Measurements from ENCODE around the gene ATG4B.

The ATG4B gene

DNA sequence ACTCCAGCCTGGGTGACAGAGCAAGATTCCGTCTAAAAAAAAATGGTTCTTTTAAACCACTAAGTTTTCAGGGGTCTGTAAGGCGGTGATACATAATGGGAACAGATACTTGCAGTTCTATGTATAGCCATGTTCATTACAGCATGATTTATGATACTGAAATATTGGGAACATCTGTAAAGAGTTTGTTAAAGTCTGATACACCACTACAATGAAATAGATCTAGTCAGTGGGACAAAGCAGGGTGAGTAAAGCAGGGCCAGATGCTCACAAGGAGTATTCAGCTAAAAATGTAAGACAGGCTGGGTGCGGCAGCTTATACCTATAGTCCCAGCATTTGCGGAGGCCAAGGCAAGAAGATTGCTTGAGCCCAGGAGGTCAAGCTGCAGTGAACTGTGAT, 58.2 kb downstream of the ATG4B start:
- DNase-seq (ENCODE audit: low read depth): no peak
- no peak for TF ChIP-seq CTCF (conservative IDR thresholded peaks at IDR 0.05; ENCODE audit: low read depth, low read length)

GRCh38 chr2:241701149-241701398, 63.6 kb downstream of the ATG4B start:
- peak overlapping the region; percentile 57 for H3K4me3 ChIP-seq (ENCODE audit: low read length)
- DNase-seq (ENCODE audit: low read depth): no peak

More for the DNA sequence above, 58.2 kb downstream of the ATG4B start:
- no peak overlapping the region for H3K4me3 ChIP-seq (ENCODE audit: low read length)

DNA sequence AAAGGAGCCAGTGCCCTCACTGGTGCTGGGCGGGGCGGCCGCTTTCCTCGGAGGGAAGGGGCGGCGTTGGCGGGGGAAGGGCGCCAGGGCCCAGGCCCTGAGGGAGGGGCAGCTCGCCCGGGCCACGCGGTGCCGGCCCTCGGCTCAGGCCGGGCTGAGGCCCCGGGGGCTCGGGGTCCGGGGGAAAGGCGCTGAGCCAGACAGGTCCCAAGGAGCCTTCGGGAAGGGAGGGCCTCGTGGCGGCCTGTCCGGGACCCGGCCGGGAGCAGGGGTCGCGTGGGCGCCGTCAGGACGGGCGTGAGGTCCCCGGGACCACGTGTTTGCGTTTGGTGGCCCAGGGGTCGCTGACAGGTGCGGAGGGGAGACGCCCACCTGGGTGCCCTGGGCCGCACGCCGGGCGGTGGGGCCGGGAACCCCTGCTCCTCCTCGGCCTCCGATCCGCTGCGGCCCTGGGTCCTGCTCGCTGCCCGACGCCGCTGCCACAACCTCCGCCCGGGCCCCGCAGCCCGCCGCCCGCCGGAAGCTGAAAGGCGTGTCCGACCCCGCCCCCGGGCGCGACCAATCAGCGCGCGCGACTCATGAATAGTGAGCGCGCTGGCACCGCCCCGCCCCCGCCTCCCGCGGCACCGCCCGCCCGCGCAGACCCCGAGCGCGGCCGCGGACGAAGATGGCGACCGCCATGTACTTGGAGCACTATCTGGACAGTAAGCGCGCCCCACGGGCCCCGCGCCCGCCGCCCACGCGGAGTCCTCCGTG, 64.1 kb downstream of the ATG4B start, which contains the start of gene ING5:
ING5 (plus strand) TSS at position 641 of the 756 bp plus-strand sequence; CDS start at position 668, 27 bp downstream.
- peak within 1 kb of the TSS; percentile 72 for H3K4me3 ChIP-seq (ENCODE audit: low read length)
- peak; percentile 67 for DNase-seq (ENCODE audit: low read depth)
- no peak for TF ChIP-seq CTCF (conservative IDR thresholded peaks at IDR 0.05; ENCODE audit: low read depth, low read length)

More at GRCh38 chr2:241701149-241701398, 63.6 kb downstream of the ATG4B start:
- TF ChIP-seq CTCF (conservative IDR thresholded peaks at IDR 0.05; ENCODE audit: low read depth, low read length): peak; percentile 47

GRCh38 chr2:241702155-241703031, 64.9 kb downstream of the ATG4B start:
- peak overlapping the region; percentile 72 for H3K4me3 ChIP-seq (ENCODE audit: low read length)
- DNase-seq (ENCODE audit: low read depth): no peak
- TF ChIP-seq CTCF (conservative IDR thresholded peaks at IDR 0.05; ENCODE audit: low read depth, low read length): peak; percentile 56

- DNase-seq (ENCODE audit: low read depth): no peak
- no peak for TF ChIP-seq CTCF (conservative IDR thresholded peaks at IDR 0.05; ENCODE audit: low read depth, low read length)
- H3K4me3 ChIP-seq (ENCODE audit: low read length): peak overlapping the region; percentile 72
These were observed 65.6 kb downstream of the ATG4B start for GRCh38 chr2:241703032-241703604.

DNA sequence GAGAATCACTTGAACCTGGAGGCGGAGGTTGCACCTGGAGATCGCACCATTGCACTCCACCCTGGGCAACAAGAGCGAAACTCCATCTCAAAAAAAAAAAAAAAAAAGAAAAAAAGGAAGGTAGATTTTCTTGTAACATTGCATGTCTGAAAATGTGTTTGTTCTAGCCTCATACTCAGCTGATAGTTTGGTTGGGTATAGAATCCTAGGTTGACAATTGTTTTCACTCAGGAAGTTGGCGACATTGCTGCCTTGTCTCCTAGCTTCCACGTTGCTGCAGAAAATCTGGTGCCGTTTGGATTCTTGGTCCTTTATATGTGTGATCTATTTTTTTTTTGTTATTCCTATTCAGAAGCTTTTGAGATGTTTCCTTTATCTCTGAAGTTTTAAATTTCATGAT, 69.0 kb downstream of the ATG4B start:
- H3K4me3 ChIP-seq (ENCODE audit: low read length): no peak overlapping the region
- TF ChIP-seq CTCF (conservative IDR thresholded peaks at IDR 0.05; ENCODE audit: low read depth, low read length): no peak
- DNase-seq (ENCODE audit: low read depth): no peak

Measured in retinal pigment epithelial cell (primary cell).